Liver (tissue), 3 donors: ENCODE measurements around the gene TAS2R1.

ENCODE experiments used
- ATF3 ChIP-seq: IDR thresholded peaks from 2 replicates; pipeline ENCODE4 v1.6.1; 2016; ENCODE audit warnings: antibody characterized with exemption
- CTCF ChIP-seq: fragments of 150-350 bp; IDR thresholded peaks from 2 replicates; pipeline ENCODE4 v1.5.1; 2017; ENCODE audit warnings: improper control_type of control experiment, low read depth, low read length; ENCODE audit not compliant: missing input control
- FOXA2 ChIP-seq: IDR thresholded peaks from 2 replicates; pipeline ENCODE4 v1.6.1; 2016; ENCODE audit warnings: antibody characterized with exemption
- MAX ChIP-seq: IDR thresholded peaks from 2 replicates; pipeline ENCODE4 v1.6.1; 2016; ENCODE audit warnings: antibody characterized with exemption
- NR2F2 ChIP-seq: IDR thresholded peaks from 2 replicates; pipeline ENCODE4 v1.6.1; 2016; ENCODE audit warnings: antibody characterized with exemption
- TAF1 ChIP-seq: conservative IDR thresholded peaks from 2 replicates; pipeline ENCODE4 v1.6.1; 2016; ENCODE audit warnings: antibody characterized with exemption, mild to moderate bottlenecking
- donor health status: healthy.
- donor health status: healthy.

GRCh38 chr5:9661316-9662015 lies 31.3 kb upstream of the TAS2R1 start:
- TF ChIP-seq TAF1 (no peak), NR2F2 (no peak), CTCF (no peak), MAX (no peak), FOXA2 (no peak), ATF3 (no peak)
